Kidney (tissue), 14 donors: ENCODE results near the gene SVOPL. TPM values are rescaled to one million over a fixed set of nuclear protein-coding genes. Genes with fewer than 3 reads are reported as not detected.

Source experiments
- DNase-seq, 5 donors: peaks; one replicate each; pipeline ENCODE4 v3.0.0-alpha.2; 2013 to 2020
- FAIRE-seq: peaks from 2 replicates; lab custom pipeline; 2012; peaks lifted over from hg19 to GRCh38; lab: Jason Lieb, UNC
- H3K27ac ChIP-seq, 2 donors: one replicate each; pipeline ENCODE4 v1.7.0; 2013; ENCODE audit warnings: low read depth in 2 of 2, low read length in 2 of 2, inconsistent platforms in 1 of 2
- H3K27me3 ChIP-seq: one replicate; pipeline ENCODE4 v1.7.1; 2013; ENCODE audit warnings: low read length, inconsistent platforms; ENCODE audit not compliant: control insufficient read depth, insufficient read depth
- H3K36me3 ChIP-seq, 3 donors: one replicate each; pipeline versions ENCODE4 v1.7.0 to v1.7.1; 2013; ENCODE audit warnings: low read length in 3 of 3, control low read depth in 1 of 3, inconsistent platforms in 1 of 3; ENCODE audit not compliant: insufficient read depth in 3 of 3, control insufficient read depth in 2 of 3
- H3K4me1 ChIP-seq, 3 donors: one replicate each; pipeline versions ENCODE4 v1.7.0 to v1.7.1; 2013; ENCODE audit warnings: low read length in 3 of 3, inconsistent platforms in 1 of 3, low read depth in 1 of 3; ENCODE audit not compliant: control insufficient read depth in 2 of 3, insufficient read depth in 2 of 3
- H3K4me3 ChIP-seq, 3 donors: one replicate each; pipeline versions ENCODE4 v1.7.0 to v1.8.1; 2013; ENCODE audit warnings: low read length in 3 of 3, control low read depth in 1 of 3, inconsistent platforms in 1 of 3
- H3K9ac ChIP-seq, 3 donors: one replicate each; pipeline versions ENCODE4 v1.7.0 to v1.7.1; 2013; ENCODE audit warnings: low read length in 3 of 3, control low read depth in 1 of 3, inconsistent platforms in 1 of 3
- H3K9me3 ChIP-seq, 3 donors: one replicate each; pipeline versions ENCODE4 v1.7.0 to v1.7.1; 2013; ENCODE audit warnings: low read length in 3 of 3, control low read depth in 1 of 3, inconsistent platforms in 1 of 3; ENCODE audit not compliant: control insufficient read depth in 2 of 3, insufficient read depth in 1 of 3
- CTCF ChIP-seq: IDR thresholded peaks from 3 replicates; pipeline ENCODE4 v1.5.1; 2012; ENCODE audit warnings: mild to moderate bottlenecking, moderate library complexity, borderline replicate concordance; ENCODE audit not compliant: insufficient read depth; ENCODE audit errors: extremely low read depth
- intact Hi-C: fragments of 100-400 bp; cut with DNase I; formaldehyde crosslinking; loops from one replicate; pipeline ENCODE4 v1.11.1; 2022
- polyA plus RNA-seq: library from polyadenylated mRNA; stranded (reverse); fragments of 350-450 nt; fragmentation: Illumina TruSeq; extraction: RNeasy Lipid Tissue Mini Kit (QIAGEN cat#74804); gene quantifications from one replicate; pipeline ENCODE4 v1.2.3, GENCODE V29; 2014; ENCODE audit warnings: low read depth, low replicate concordance; ENCODE audit not compliant: insufficient read depth
- total RNA-seq: library from RNA; stranded (reverse); fragmentation: NEBNext Ultra II Directional; extraction: Animal tissue kit (Norgen Biotek cat#: 25700); gene quantifications from one replicate; pipeline ENCODE4 v1.2.1, GENCODE V29; 2021
- donor health status: control.
- donor health status: control.
- donor health status: control.
- donor health status: control.
- donor health status: control.
- donor health status: DM: yes; HTN: yes; CAD: no.
- donor health status: Normal renal cell carcinoma (clear cell type).

Gene SVOPL
- total and polyA plus RNA-seq, 2 donors from 2014 or later: 2.4 to 5.1 TPM

- Histone ChIP-seq H3K27me3 (no peaks in the 10 kb centered on the region), H3K9ac (no peak overlapping the region), H3K9me3 (no peaks in the 10 kb centered on the region), H3K4me3 (no peak overlapping the region), H3K36me3 (peaks cover 0 to 21% (median 0%) of the 10 kb centered on the region in 3 donors), H3K27ac (no peak overlapping the region), H3K4me1 (no peaks in the 10 kb centered on the region)
- intact Hi-C loops: no loop called here
- no peak for FAIRE-seq
- no peak for TF ChIP-seq CTCF
- no peak for DNase-seq
Measured at GRCh38 chr7:138713191-138713590, 12.0 kb upstream of the SVOPL start.

- intact Hi-C loops: no loop called here
- Histone ChIP-seq H3K9ac (no peak overlapping the region), H3K36me3 (peaks cover 0 to 21% (median 0%) of the 10 kb centered on the region in 3 donors), H3K4me1 (no peaks in the 10 kb centered on the region), H3K4me3 (no peak overlapping the region), H3K27ac (no peak overlapping the region), H3K27me3 (no peaks in the 10 kb centered on the region), H3K9me3 (no peaks in the 10 kb centered on the region)
- TF ChIP-seq CTCF: no peak
- no peak for DNase-seq
- FAIRE-seq: no peak
Measured at GRCh38 chr7:138712652-138713051, 11.5 kb upstream of the SVOPL start.

GRCh38 chr7:138710536-138711385 is 9.6 kb upstream of the SVOPL start:
- intact Hi-C loops: no loop called here
- Histone ChIP-seq H3K27ac (no peak overlapping the region), H3K36me3 (peaks cover 0 to 21% (median 2%) of the 10 kb centered on the region in 3 donors), H3K4me1 (no peaks in the 10 kb centered on the region), H3K9ac (no peak overlapping the region), H3K4me3 (no peak overlapping the region), H3K9me3 (no peaks in the 10 kb centered on the region), H3K27me3 (no peaks in the 10 kb centered on the region)
- FAIRE-seq (no peak), DNase-seq (peak in 2 of 5 donors; percentile 19 to 65)
- TF ChIP-seq CTCF: no peak
